Endothelial cell of umbilical vein (primary cell): Measurements from ENCODE around the gene CSF3.

Experiments used
- CTCF ChIP-seq, 2 donors: IDR thresholded peaks; 1 replicate in 1 of 2; 2 replicates in 1 of 2; pipeline ENCODE4 v1.5.1; 2011; ENCODE audit warnings: low read length in 2 of 2, mild to moderate bottlenecking in 2 of 2, moderate library complexity in 2 of 2, control low read depth in 1 of 2, inconsistent platforms in 1 of 2, low read depth in 1 of 2; ENCODE audit not compliant: insufficient read depth in 1 of 2; ENCODE audit errors: extremely low read depth in 1 of 2
- EZH2 ChIP-seq: IDR thresholded peaks from 2 replicates; pipeline ENCODE4 v1.6.1; 2012; ENCODE audit warnings: borderline replicate concordance, low read depth, mild to moderate bottlenecking, moderate library complexity, low read length, inconsistent platforms; ENCODE audit not compliant: severe bottlenecking
- JUN ChIP-seq: IDR thresholded peaks from 2 replicates; pipeline ENCODE4 v1.6.1; 2011; ENCODE audit warnings: borderline replicate concordance, low read depth; ENCODE audit not compliant: insufficient read length, insufficient read depth
- MAX ChIP-seq: IDR thresholded peaks from 2 replicates; pipeline ENCODE4 v1.6.1; 2011; ENCODE audit not compliant: insufficient read depth, insufficient read length
- POLR2A ChIP-seq: IDR thresholded peaks from 2 replicates; pipeline ENCODE4 v1.6.1; 2012; ENCODE audit warnings: low read depth, mild to moderate bottlenecking, control low read depth, low read length
- POLR2AphosphoS5 ChIP-seq: IDR thresholded peaks from 2 replicates; pipeline ENCODE4 v1.6.1; 2012; ENCODE audit warnings: low read depth, mild to moderate bottlenecking, control low read depth, low read length, moderate library complexity; ENCODE audit not compliant: insufficient read depth

- TF ChIP-seq POLR2AphosphoS5 (no peak), CTCF (IDR thresholded peaks at IDR 0.05; ENCODE audit: extremely low read depth in 1 of 2, insufficient read depth in 1 of 2, low read depth in 1 of 2, low read length in 2 of 2) (no peak), POLR2A (no peak), EZH2 (no peak), JUN (no peak), MAX (no peak)
These were observed 19.1 kb upstream of the CSF3 start for GRCh38 chr17:39996162-39996561.
